DMS153 treated with DMSO at 0.1 percent for 48 hours (cell line): ENCODE data around the gene ZNF618.
"Not testable (repeated sequence)": the region's sequence is repeated elsewhere in the genome, so short reads cannot be mapped to it uniquely, and the experiment has no call there.

Experiments
- DNase-seq: peaks from one replicate; lab custom pipeline; 2025; ENCODE audit not compliant: unreplicated experiment; lab: John Stamatoyannopoulos, UW

ZNF618 gene

GRCh38 chr9:113985968-113986585, 110.0 kb downstream of the ZNF618 start:
- no peak for DNase-seq

- no peak for DNase-seq
These were observed 110.8 kb downstream of the ZNF618 start for GRCh38 chr9:113986931-113987330.

GRCh38 chr9:113987526-113987925, 111.4 kb downstream of the ZNF618 start:
- DNase-seq: no peak

- DNase-seq: no peak
These were observed 112.4 kb downstream of the ZNF618 start for GRCh38 chr9:113988385-113989016.

- DNase-seq: no peak
These were observed 113.1 kb downstream of the ZNF618 start for GRCh38 chr9:113989017-113989713.

GRCh38 chr9:113989714-113990569, 113.8 kb downstream of the ZNF618 start:
- no peak for DNase-seq

- DNase-seq: no peak
These were observed 114.4 kb downstream of the ZNF618 start for GRCh38 chr9:113990570-113990907.

GRCh38 chr9:113990975-113991471, 114.9 kb downstream of the ZNF618 start:
- DNase-seq: no peak

GRCh38 chr9:113991714-113992113, 115.6 kb downstream of the ZNF618 start:
- DNase-seq: no peak

- DNase-seq: peak; percentile 39
These were observed 116.3 kb downstream of the ZNF618 start for GRCh38 chr9:113992276-113992951.

GRCh38 chr9:113992994-113993393, 116.9 kb downstream of the ZNF618 start:
- no peak for DNase-seq

GRCh38 chr9:113993838-113994540, 117.9 kb downstream of the ZNF618 start:
- peak; percentile 74 for DNase-seq

- no peak for DNase-seq
These were observed 119.3 kb downstream of the ZNF618 start for GRCh38 chr9:113995401-113995800.

- DNase-seq: no peak
These were observed 119.9 kb downstream of the ZNF618 start for GRCh38 chr9:113995963-113996362.

- no peak for DNase-seq
These were observed 120.5 kb downstream of the ZNF618 start for GRCh38 chr9:113996531-113997001.

- DNase-seq: not testable (repeated sequence)
These were observed 121.0 kb downstream of the ZNF618 start for GRCh38 chr9:113997064-113997463.

GRCh38 chr9:113997610-113998009, 121.5 kb downstream of the ZNF618 start:
- DNase-seq: no peak

GRCh38 chr9:113998114-113998513, 122.0 kb downstream of the ZNF618 start:
- DNase-seq: no peak

GRCh38 chr9:113998525-113999255, 122.6 kb downstream of the ZNF618 start:
- DNase-seq: no peak
